HG03039 (cell line): Measurements from ENCODE around the gene DRC1.

ENCODE experiments used
- ATAC-seq: cut with Tn5 transposase; IDR thresholded peaks from one replicate; pipeline ENCODE4 v1.9.1; 2021; ENCODE audit warnings: mild to moderate bottlenecking, moderate library complexity; ENCODE audit not compliant: unreplicated experiment

The DRC1 gene

GRCh38 chr2:26475832-26476501 lies 74.2 kb downstream of the DRC1 start:
- ATAC-seq = no peak

GRCh38 chr2:26477126-26477910 lies 75.6 kb downstream of the DRC1 start:
- ATAC-seq = no peak

- ATAC-seq = no peak
These were observed 76.2 kb downstream of the DRC1 start, which contains the start of gene OTOF for GRCh38 chr2:26477911-26478253. Gene OTOF, minus strand, starts transcription at chr2:26478124.

- no peak for ATAC-seq
These were observed 76.6 kb downstream of the DRC1 start for GRCh38 chr2:26478366-26478765.

GRCh38 chr2:26479131-26479788 lies 77.5 kb downstream of the DRC1 start:
- ATAC-seq = no peak

GRCh38 chr2:26479789-26480565 lies 78.3 kb downstream of the DRC1 start:
- ATAC-seq = no peak

GRCh38 chr2:26480566-26481423 lies 79.1 kb downstream of the DRC1 start:
- ATAC-seq = no peak

GRCh38 chr2:26481706-26482105 lies 80.0 kb downstream of the DRC1 start:
- ATAC-seq = no peak

GRCh38 chr2:26482211-26483026 lies 80.7 kb downstream of the DRC1 start:
- ATAC-seq = no peak

- no peak for ATAC-seq
These were observed 81.3 kb downstream of the DRC1 start for GRCh38 chr2:26483027-26483326.

- ATAC-seq = no peak
These were observed 81.8 kb downstream of the DRC1 start for GRCh38 chr2:26483516-26483915.

- no peak for ATAC-seq
These were observed 82.3 kb downstream of the DRC1 start for GRCh38 chr2:26483957-26484565.

GRCh38 chr2:26484579-26484978 lies 82.9 kb downstream of the DRC1 start:
- no peak for ATAC-seq

GRCh38 chr2:26485099-26485498 lies 83.4 kb downstream of the DRC1 start:
- ATAC-seq = no peak

GRCh38 chr2:26485725-26486418 lies 84.2 kb downstream of the DRC1 start:
- no peak for ATAC-seq

- ATAC-seq = no peak
These were observed 85.1 kb downstream of the DRC1 start for GRCh38 chr2:26486789-26487188.

GRCh38 chr2:26487192-26487591 lies 85.5 kb downstream of the DRC1 start:
- ATAC-seq = no peak

GRCh38 chr2:26488463-26489212 lies 86.9 kb downstream of the DRC1 start:
- no peak for ATAC-seq
